Left colon (tissue), 2 donors: ENCODE results near the gene ASB15. TPM values are rescaled to one million over a fixed set of nuclear protein-coding genes. Genes with fewer than 3 reads are reported as not detected.
A peak's percentile ranks its signal among the peaks of the same experiment; 100 is the strongest.
"Not testable (repeated sequence)": the region's sequence is repeated elsewhere in the genome, so short reads cannot be mapped to it uniquely, and the experiment has no call there.

Experiments
- ATAC-seq: fragments of 200-7000 bp; cut with Tn5 transposase; one replicate; pipeline ENCODE4 v1.9.1; 2020; ENCODE audit warnings: mild to moderate bottlenecking, moderate library complexity
- DNase-seq, 2 donors: peaks; one replicate each; pipeline ENCODE4 v3.0.0-alpha.2; 2020
- intact Hi-C, 2 donors: fragments of 100-400 bp; cut with DNase I in 1 of 2; cut with micrococcal nuclease in 1 of 2; formaldehyde crosslinking; loops; one replicate each; pipeline versions ENCODE4 v1.11.2 to v1.14.0; 2022; cut with DNase I, micrococcal nuclease
- total RNA-seq, 2 donors: library from RNA; stranded (reverse); fragmentation: NEBNext Ultra II Directional; extraction: Animal tissue kit (Norgen Biotek cat#: 25700); gene quantifications; one replicate each; pipeline ENCODE4 v1.2.1, GENCODE V29; 2021
- donor health status: DM: no; HTN: no; CAD: no.
- donor health status: DM: yes; HTN: yes; CAD: no.

ASB15 gene
- total RNA-seq, 2 donors from 2014 or later: not detected

DNA sequence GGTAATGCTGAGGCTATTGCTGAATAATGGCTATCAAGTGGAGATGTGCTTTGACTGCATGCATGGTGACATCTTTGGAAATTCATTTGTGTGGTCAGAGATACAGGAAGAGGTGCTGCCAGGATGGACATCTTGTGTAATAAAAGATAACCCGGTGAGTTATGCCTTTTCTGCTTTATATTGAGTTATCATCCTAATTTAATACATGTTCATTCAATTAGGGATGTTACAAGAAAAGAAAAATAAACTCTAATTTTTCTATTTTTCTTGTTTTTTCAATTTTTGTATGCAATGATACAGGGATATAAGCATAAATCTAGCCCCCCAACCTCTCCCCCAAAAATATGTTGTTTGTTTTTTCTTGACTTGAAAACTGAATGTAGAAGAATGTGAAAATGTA, 27.7 kb downstream of the ASB15 start:
- DNase-seq (no peak), ATAC-seq (no peak)
- intact Hi-C loops: no loop called here

DNA sequence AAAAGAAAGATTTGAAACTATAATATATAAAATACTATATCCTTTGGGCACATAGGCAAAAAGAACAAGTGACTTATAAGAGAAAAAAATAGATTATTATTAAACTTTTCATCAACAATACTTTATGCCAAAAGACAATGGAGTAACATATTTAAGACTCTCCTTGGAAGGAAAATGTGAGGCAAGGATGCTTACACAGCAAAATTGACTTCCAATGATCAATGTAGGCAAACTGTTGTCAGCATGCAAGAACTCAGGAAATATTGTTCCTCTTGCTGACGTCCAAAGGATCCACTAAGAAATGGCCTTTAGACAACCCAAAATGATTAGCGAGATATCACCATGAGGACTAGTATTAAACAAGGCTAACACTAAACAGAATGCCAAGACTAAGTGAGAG, 31.2 kb downstream of the ASB15 start:
- intact Hi-C loops: no loop called here
- ATAC-seq (no peak), DNase-seq (no peak)

DNA sequence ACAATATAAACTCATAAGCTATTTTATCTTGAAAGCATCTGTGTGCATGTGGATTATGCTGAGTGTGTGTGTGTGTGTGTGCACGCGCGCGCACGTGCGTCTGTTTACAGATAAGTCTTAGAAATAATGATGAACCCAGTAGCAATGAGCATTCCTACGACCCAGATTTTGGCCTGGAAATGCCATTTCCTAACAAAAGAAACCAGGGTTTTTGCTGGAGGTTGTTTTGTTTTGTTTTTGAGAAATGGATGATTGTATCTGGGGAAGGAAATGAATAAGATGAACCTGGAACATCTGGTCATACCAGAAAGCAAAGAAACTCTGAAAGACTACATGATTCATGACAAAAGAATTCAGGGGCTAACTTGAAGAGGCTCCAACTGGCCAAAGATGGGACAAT, 31.9 kb downstream of the ASB15 start:
- ATAC-seq (no peak), DNase-seq (no peak)
- intact Hi-C loops: no loop called here

DNA sequence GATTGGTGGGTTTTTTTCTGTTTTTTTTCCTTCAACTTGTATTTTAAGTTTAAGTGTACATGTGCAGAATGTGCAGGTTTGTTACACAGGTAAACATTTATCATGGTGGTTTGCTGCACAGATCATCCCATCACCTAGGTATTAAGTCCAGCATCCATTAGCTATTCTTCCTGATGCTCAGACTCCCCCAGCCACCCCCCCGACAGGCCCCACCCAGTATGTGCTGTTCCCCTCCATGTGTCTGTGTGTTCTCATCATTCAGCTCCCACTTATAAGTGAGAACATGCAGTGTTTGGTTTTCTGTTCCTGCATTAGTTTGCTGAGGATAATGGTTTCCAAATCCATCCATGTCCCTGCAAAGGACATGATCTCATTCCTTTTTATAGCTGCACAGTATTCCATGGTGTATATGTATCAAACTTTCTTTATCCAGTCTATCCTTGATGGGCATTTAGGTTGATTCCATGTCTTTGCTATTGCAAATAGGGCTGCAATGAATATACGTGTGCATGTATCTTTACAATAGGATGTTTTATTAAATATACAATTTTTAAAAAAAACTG, 32.5 kb downstream of the ASB15 start:
- ATAC-seq, DNase-seq, intact Hi-C loops: not testable (repeated sequence)

DNA sequence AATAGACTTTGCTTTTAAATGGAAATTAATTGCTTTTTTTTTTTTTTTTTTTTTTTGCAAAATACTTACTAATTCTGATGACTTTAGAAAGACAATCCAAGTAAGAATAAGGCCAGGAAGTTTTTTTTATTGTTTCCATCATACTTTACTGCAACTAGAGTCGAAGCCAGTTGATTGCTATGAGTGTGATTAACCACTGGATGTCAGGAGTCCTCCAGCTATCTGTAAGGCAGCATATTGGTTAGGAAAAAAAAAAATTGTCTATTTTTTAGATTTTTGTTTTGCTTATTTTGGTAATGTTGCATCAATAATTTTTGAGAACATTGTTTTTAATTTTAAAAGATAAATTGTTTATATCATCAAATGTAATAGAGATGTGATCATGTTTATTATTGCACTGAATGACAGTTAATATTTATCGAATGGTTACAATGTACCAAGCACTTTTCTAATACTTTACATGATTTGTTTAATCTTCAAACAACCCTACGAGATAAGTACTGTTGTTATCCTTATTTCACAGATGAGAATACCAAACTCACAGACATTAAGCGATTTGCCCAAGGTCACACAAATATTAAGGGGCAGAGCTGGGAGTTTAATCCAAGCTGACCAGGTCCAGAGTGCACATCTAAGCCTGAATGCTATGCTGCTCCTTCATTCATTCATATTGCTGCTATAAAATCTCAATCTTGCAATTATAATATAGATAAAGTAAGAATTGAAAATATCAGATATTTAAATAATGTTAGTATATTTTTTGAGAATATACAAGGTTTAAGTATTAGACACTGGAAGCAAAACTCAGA, 34.1 kb downstream of the ASB15 start:
- DNase-seq (no peak), ATAC-seq (peak; percentile 64)
- intact Hi-C loops: no loop called here

DNA sequence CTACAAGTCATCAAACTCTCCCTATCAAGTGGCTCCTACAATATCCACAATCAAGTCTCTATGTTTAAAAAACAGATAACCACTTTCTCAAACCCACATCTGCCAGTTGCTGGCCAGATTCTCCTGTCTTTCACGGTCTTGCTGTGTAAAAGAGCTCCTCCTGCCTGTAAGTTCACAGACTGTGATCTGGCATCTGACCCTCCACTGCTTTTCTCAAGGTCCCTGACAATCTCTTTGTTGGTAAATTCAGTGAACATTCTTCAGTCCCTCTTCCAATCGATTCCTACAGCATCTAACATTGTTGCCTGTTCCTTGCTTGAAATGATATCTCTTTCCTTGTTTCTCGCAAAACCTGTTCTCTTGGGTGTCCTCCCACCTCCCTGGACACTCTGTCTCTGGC, 35.6 kb downstream of the ASB15 start:
- DNase-seq: no peak
- no peak for ATAC-seq
- intact Hi-C loops: no loop called here

DNA sequence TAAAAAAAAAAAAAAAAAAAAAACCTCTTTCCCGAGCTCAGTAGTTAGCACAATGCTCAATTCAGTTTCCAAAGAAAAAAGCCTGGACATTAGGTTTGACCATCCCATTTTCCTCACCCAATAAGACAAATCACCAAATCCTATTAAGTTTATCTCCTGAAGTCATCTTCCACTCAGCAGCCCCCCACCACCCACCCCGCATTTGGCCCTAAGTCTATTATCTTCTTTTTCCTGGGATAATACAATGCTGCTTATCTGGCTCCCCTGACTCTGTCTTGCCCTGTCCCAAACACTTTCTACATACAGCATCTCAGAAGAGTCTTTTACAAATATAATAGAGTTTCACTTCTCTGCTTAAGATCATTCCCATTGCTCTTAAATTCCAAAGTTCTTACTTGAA, 36.3 kb downstream of the ASB15 start:
- intact Hi-C loops: no loop called here
- DNase-seq (no peak), ATAC-seq (no peak)

DNA sequence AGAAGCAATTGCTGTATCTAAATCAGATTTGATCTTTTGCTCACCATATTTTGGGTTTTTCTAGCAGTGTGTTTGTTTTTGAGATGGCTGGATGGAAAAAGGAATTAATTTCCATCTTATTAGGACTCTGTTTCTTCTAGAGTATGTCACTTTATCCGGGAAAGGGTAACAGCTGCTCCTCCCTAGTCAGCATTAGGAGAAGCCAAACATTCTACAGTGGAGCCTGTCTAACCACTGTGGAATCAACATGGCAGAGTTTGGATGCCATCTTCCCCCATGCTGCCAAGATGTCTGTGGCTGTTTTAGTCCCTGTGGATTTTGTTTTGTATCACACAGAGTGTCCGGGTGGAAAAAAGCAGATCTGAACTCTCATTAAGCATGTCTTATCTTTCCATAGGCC, 38.0 kb downstream of the ASB15 start:
- DNase-seq (no peak), ATAC-seq (no peak)
- intact Hi-C loops: no loop called here

DNA sequence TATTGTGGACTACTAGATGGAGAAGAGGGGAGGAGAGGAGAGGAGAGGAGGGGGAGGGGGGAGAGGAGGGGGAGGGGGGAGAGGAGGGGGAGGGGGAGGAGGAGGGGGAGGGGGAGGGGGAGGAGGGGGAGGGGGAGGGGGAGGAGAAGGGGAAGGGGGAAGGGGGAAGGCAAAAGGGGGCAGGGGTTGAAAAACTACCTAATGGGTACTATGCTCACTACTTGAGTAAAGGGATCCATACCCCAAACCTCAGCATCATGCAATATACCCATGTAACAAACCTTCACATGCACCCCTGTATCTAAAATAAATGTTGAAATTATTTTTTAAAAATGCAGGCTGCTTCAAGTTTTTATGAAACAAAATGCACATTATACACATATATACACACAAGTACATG, 39.0 kb downstream of the ASB15 start:
- DNase-seq (no peak), ATAC-seq (no peak)
- intact Hi-C loops: no loop called here

DNA sequence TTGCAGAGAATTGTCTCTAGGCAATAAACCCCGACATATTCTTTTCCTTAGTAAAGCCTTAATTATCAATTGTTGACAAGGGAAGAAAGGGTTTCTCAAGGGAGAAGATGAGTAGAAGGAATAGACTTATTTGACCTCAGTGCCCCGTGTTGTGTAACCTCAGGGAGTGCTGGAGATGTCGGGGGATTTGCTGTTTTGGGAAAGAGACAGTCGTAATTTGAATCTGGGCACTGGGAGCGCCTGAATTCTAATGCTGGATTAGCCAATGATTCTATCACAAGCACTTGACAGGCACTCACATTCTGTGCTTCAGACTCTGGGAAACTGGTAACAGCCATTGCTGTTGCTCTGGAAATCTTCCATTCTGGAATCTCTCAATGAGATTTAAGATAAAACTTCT, 40.3 kb downstream of the ASB15 start:
- intact Hi-C loops: no loop called here
- no peak for ATAC-seq
- DNase-seq: no peak

DNA sequence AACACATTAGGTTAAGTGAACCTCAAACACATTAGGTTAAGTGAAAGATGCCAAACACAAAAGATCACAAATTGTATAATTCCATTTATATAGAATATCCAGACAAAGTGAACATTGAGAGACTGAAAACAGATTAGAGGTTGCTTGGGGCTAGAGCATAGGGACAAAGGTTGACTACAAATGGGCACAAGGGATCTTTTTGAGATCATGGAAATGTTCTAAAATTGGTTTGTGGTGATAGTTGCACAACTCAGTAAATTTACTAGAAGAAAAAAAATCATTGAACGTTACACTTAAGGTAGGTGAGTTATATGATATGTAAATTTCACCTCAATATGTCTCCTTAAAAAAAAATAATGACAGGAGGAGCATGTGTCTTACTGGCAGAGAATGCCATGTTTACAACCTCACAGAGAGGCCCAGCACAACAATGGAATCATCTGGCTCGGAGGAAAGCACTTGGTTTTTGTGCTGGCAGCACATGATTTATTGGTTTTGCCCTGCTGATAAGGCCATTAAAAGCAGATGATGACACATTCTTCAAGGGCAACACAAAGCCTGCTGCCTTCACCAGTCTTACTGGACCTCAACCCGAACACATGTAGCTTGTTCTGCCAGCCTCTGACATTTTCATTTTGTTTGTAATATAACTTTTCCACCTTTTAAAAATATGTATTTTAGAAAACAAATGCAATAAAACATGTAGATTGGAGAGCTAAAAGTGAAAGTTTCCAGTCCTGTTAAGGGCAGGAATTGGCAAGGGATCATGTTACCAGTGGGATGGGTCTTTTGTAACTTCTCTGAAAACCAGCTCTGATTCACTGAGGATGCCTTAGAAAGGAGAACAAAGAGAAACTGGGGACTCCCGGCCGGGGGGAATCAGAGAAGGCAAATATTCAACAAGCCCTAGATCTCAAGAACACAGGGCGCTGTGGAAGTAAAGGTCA, 42.1 kb downstream of the ASB15 start:
- intact Hi-C loops: no loop called here
- peak; percentile 40 for ATAC-seq
- DNase-seq: no peak

DNA sequence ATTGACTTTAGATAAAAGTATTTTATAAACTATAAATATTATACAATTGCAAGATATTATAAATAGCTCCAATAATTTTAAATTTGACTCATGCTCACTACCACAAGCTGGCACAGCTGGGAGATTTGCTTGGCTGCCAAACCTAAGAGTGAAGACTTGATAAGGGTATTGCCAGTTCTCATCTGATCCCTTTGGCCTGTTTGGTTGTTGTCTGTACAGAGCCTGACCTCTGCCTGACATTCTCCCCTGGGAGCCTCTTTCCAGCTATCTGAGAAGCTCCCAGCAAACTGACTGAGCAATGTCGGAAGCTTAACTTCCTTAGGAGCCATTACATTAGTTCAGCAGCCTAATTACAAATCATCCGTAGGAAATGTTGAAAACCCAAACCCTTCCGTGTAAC, 43.9 kb downstream of the ASB15 start:
- DNase-seq (no peak), ATAC-seq (no peak)
- intact Hi-C loops: no loop called here

DNA sequence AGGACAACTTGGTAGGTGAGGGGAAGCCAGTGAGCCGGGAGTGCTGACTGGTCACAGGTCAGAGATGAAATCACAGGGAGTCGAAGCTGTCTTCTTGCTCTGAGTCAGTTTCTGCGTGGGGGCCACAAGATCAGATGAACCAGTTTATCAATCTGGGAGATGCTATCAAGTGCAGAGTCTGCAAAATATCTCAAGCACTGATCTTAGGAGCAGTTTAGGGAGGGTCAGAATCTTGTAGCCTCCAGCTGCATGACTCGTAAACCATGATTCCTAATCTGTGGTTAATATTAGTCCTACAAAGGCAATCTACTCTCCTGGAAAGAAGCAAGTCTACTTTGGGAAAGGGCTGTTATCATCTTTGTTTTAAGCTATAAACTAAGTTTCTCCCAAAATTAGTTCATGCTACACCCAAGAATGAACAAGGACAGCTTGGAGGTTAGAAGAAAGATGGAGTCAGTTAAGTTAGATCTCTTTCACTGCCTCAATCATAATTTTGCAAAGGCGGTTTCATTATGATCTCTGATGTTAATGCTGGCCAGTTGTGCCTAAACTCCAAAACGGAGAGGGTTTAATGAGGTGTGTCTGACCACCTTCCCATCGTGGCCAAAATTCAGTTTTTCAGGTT, 45.6 kb downstream of the ASB15 start:
- intact Hi-C loops: no loop called here
- DNase-seq (no peak), ATAC-seq (no peak)

DNA sequence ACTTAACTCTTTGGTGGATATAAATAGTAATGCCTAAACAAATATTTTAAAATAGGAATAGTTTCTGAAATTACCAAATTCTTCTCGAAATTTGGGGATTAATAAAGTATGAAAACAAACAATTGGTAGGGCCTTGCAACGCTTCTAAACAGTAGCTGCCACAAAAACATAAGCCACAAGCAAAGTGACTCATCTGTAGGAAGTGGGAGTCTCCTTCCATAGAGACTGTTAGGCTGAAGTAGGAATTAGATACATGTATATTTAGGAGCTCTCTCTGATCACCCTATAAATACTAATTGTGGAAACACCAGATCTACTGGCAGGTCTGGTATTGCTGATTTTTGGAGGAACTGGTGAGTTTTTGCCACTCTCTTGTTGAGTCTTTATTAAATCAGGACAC, 48.3 kb downstream of the ASB15 start:
- intact Hi-C loops: no loop called here
- ATAC-seq: no peak

DNA sequence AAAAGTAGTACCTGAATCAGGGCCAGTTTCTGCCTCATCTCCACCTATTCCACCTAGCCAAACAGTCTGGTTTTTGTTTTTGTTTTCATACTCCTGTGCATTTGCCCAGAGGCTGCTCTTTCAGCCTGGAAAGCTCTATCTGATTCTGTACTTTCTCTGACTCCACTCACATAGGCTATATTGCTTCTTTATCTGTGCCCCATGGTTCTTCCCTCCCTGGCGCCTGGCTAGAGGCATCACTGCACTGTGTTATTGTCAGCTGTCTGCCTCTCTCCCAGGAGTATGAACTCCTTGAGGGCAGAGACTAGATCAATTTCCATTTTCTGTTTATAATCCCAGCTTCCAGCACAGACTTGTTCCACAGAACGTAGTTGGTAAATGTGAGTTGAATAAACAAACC, 49.0 kb downstream of the ASB15 start:
- DNase-seq: no peak
- intact Hi-C loops: no loop called here
- ATAC-seq: no peak

More for the DNA sequence above, 48.3 kb downstream of the ASB15 start:
- no peak for DNase-seq

DNA sequence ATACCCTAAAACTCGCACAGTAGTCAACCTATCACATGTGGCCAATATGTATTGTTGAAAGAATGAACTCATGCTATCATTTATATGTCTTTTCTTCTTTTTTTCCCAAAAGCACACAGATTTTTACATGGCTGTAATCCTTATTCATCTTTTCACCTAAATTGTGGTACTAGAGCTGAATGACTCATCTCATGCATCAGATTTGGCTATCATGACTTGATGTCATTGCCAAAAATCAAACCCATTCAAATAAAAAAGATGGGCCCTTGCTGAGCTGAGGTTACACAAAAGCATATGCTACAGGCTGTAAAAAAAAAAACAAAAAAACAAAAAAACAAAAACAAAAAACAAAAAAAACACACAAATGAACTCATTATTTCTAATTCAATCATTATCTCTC, 50.8 kb downstream of the ASB15 start:
- no peak for DNase-seq
- intact Hi-C loops: no loop called here

DNA sequence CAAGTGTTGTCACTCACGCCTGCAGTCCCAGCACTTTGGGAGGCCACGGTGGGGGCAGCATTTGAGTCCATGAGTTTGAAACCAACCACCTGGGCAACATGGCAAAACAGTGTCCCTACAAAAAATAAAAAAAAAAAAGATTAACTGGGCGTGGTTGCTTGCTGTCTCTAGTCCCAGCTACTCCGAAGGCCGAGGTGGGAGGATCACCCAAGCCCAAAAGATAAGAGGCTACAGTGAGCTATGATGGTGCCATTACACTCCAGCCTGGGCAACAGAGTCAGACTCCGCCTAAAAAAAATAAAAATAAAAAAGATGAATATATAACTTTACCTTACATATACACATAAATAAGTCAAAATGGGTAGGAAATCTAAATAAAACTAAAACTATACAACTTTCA, 51.5 kb downstream of the ASB15 start:
- intact Hi-C loops: no loop called here
- ATAC-seq (no peak), DNase-seq (no peak)

More for the DNA sequence above, 50.8 kb downstream of the ASB15 start:
- no peak for ATAC-seq

DNA sequence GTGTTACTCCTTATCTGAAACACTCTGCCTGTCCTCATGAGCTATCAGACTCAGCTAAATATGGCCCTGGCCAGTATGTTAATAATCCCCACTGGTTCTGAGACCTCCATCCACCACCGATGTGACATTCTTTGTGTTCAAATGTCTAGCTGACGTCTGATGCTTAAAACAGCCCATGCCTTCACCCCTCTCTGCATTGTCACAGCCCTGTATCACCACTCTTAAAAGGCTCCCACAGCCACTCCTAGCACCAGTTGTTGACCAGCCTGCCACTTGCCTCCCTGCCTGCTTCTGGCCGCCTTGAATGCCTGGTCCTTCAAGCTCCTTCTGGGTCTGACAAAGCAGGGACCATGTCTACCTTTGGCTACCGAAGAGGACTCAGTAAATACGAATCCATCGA, 54.0 kb downstream of the ASB15 start, which contains the start of gene LMOD2:
Gene LMOD2 (plus strand): TSS at position 253 of the 400 bp plus-strand sequence. CDS start 98 bp downstream, at position 351.
- ATAC-seq (no peak), DNase-seq (no peak)
- intact Hi-C loops: no loop called here
